ENCODE data around the gene IDUA. TPM values are rescaled to one million over a fixed set of nuclear protein-coding genes. Genes with fewer than 3 reads are reported as not detected.

Gene IDUA
- total and polyA plus RNA-seq, 2 experiments from 2014 or later: 26.4 to 30.7 TPM

GRCh38 chr4:1014291-1015167, 27.7 kb downstream of the IDUA start:
- Histone ChIP-seq H3K27me3 (replicated peaks; ENCODE audit: insufficient read depth) (no peaks in the 10 kb centered on the region), H3K9ac (no peak overlapping the region), H3K9me2 (ENCODE audit: insufficient read depth) (no peaks in the 10 kb centered on the region), H3K36me3 (ENCODE audit: low read depth) (no peaks in the 10 kb centered on the region), H3F3A (ENCODE audit: insufficient read depth) (no peaks in the 10 kb centered on the region), H3K79me2 (ENCODE audit: insufficient read depth) (no peaks in the 10 kb centered on the region), H3K4me2 (ENCODE audit: unreplicated experiment) (no peak overlapping the region), H3K4me3 (no peak overlapping the region), H3K9me3 (ENCODE audit: low read depth) (no peaks in the 10 kb centered on the region), H3K27ac (no peak overlapping the region), H3K4me1 (ENCODE audit: insufficient read depth) (0 out of 2 replicates have a peak, but pooled peaks cover 3% of the 10 kb centered on the region), H2AFZ (no peak overlapping the region), H4K20me1 (ENCODE audit: insufficient read depth) (no peaks in the 10 kb centered on the region)
- in situ Hi-C loops (cut with MboI): no loop called here
- WGBS, 2 experiments (ENCODE audit: low coverage in 1 of 2, low lambda C conversion rate in 2 of 2, missing lambda C conversion rate in 2 of 2): 90 to 94% methylated on average over 33 to 36 of the region's 36 CpGs
- TF ChIP-seq EZH2phosphoT487 (IDR thresholded peaks at IDR 0.05; ENCODE audit: insufficient read depth, low read depth) (no peak), EZH2 (IDR thresholded peaks at IDR 0.05; ENCODE audit: insufficient read depth, poor library complexity, severe bottlenecking) (no peak)
- DNase-seq: no peak

GRCh38 chr4:1015179-1015578, 28.3 kb downstream of the IDUA start:
- H3K9ac ChIP-seq: no peak overlapping the region
- no peaks in the 10 kb centered on the region for H3K36me3 ChIP-seq (ENCODE audit: low read depth)
- H3F3A ChIP-seq (ENCODE audit: insufficient read depth): no peaks in the 10 kb centered on the region
- DNase-seq: no peak
- H3K4me2 ChIP-seq (ENCODE audit: unreplicated experiment): no peak overlapping the region
- H2AFZ ChIP-seq: no peak overlapping the region
- TF ChIP-seq EZH2 (IDR thresholded peaks at IDR 0.05; ENCODE audit: insufficient read depth, poor library complexity, severe bottlenecking) (no peak), EZH2phosphoT487 (IDR thresholded peaks at IDR 0.05; ENCODE audit: insufficient read depth, low read depth) (no peak)
- H3K27me3 ChIP-seq (replicated peaks; ENCODE audit: insufficient read depth): no peaks in the 10 kb centered on the region
- H3K79me2 ChIP-seq (ENCODE audit: insufficient read depth): no peaks in the 10 kb centered on the region
- H3K4me3 ChIP-seq: no peak overlapping the region
- H3K27ac ChIP-seq: no peak overlapping the region
- in situ Hi-C loops (cut with MboI): no loop called here
- H3K4me1 ChIP-seq (ENCODE audit: insufficient read depth): 0 out of 2 replicates have a peak, but pooled peaks cover 3% of the 10 kb centered on the region
- H3K9me2 ChIP-seq (ENCODE audit: insufficient read depth): no peaks in the 10 kb centered on the region
- no peaks in the 10 kb centered on the region for H4K20me1 ChIP-seq (ENCODE audit: insufficient read depth)
- 98 to 99% methylated on average over 8 of the region's 8 CpGs for WGBS, 2 experiments (ENCODE audit: low coverage in 1 of 2, low lambda C conversion rate in 2 of 2, missing lambda C conversion rate in 2 of 2)
- H3K9me3 ChIP-seq (ENCODE audit: low read depth): no peaks in the 10 kb centered on the region

DNA sequence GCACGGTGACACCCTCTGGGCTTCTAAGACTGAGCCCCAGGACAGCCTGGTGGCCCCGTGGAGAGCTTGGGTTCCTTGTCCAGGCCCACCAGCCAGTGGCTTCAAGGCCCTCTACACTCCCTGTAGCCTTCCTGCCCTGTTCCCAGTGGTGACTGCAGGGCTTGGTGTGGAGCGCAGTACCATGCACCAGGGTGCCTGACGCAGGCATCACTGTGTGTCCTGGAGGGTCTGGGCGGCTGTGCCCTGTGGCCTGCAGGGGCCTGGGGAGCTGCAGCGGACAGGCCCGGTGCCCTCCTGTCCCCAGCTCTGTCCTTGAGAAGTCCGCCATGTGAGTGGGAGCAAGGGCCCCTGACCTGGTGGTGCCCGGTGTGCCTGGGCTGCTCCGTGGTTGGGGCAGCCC, 28.9 kb downstream of the IDUA start:
- in situ Hi-C loops (cut with MboI): no loop called here
- no peak overlapping the region for H3K27ac ChIP-seq
- WGBS, 2 experiments (ENCODE audit: low coverage in 1 of 2, low lambda C conversion rate in 2 of 2, missing lambda C conversion rate in 2 of 2): 90 to 92% methylated on average over 10 of the region's 10 CpGs
- no peaks in the 10 kb centered on the region for H3K79me2 ChIP-seq (ENCODE audit: insufficient read depth)
- H3K36me3 ChIP-seq (ENCODE audit: low read depth): no peaks in the 10 kb centered on the region
- no peaks in the 10 kb centered on the region for H3K9me2 ChIP-seq (ENCODE audit: insufficient read depth)
- H3K4me1 ChIP-seq (ENCODE audit: insufficient read depth): 0 out of 2 replicates have a peak, but pooled peaks cover 3% of the 10 kb centered on the region
- no peaks in the 10 kb centered on the region for H3F3A ChIP-seq (ENCODE audit: insufficient read depth)
- H2AFZ ChIP-seq: no peak overlapping the region
- no peak overlapping the region for H3K4me2 ChIP-seq (ENCODE audit: unreplicated experiment)
- H3K4me3 ChIP-seq: no peak overlapping the region
- no peak overlapping the region for H3K9ac ChIP-seq
- no peaks in the 10 kb centered on the region for H4K20me1 ChIP-seq (ENCODE audit: insufficient read depth)
- no peak for DNase-seq
- no peaks in the 10 kb centered on the region for H3K27me3 ChIP-seq (replicated peaks; ENCODE audit: insufficient read depth)
- no peaks in the 10 kb centered on the region for H3K9me3 ChIP-seq (ENCODE audit: low read depth)
- TF ChIP-seq EZH2 (IDR thresholded peaks at IDR 0.05; ENCODE audit: insufficient read depth, poor library complexity, severe bottlenecking) (no peak), EZH2phosphoT487 (IDR thresholded peaks at IDR 0.05; ENCODE audit: insufficient read depth, low read depth) (no peak)

- Histone ChIP-seq H3F3A (ENCODE audit: insufficient read depth) (no peaks in the 10 kb centered on the region), H3K4me3 (no peak overlapping the region), H3K4me1 (ENCODE audit: insufficient read depth) (no peaks in the 10 kb centered on the region), H3K9me2 (ENCODE audit: insufficient read depth) (no peaks in the 10 kb centered on the region), H3K27me3 (replicated peaks; ENCODE audit: insufficient read depth) (no peaks in the 10 kb centered on the region), H3K79me2 (ENCODE audit: insufficient read depth) (no peaks in the 10 kb centered on the region), H3K9ac (no peak overlapping the region), H3K27ac (no peak overlapping the region), H3K4me2 (ENCODE audit: unreplicated experiment) (no peak overlapping the region), H3K9me3 (ENCODE audit: low read depth) (no peaks in the 10 kb centered on the region), H3K36me3 (ENCODE audit: low read depth) (no peaks in the 10 kb centered on the region), H4K20me1 (ENCODE audit: insufficient read depth) (no peaks in the 10 kb centered on the region), H2AFZ (no peak overlapping the region)
- in situ Hi-C loops (cut with MboI): no loop called here
- WGBS, 2 experiments (ENCODE audit: low coverage in 1 of 2, low lambda C conversion rate in 2 of 2, missing lambda C conversion rate in 2 of 2): 79 to 85% methylated on average over 15 to 16 of the region's 16 CpGs
- no peak for TF ChIP-seq EZH2 (IDR thresholded peaks at IDR 0.05; ENCODE audit: insufficient read depth, poor library complexity, severe bottlenecking)
- no peak for TF ChIP-seq EZH2phosphoT487 (IDR thresholded peaks at IDR 0.05; ENCODE audit: insufficient read depth, low read depth)
- no peak for DNase-seq
Observed at GRCh38 chr4:1017211-1017610, 30.4 kb downstream of the IDUA start.
